ENCODE measurements around the gene PDXK.
A peak's percentile ranks its signal among the peaks of the same experiment; 100 is the strongest.

PDXK gene

GRCh38 chr21:43763901-43764523 lies 45.1 kb downstream of the PDXK start:
- no peak for DNase-seq (ENCODE audit: low spot score)

DNA sequence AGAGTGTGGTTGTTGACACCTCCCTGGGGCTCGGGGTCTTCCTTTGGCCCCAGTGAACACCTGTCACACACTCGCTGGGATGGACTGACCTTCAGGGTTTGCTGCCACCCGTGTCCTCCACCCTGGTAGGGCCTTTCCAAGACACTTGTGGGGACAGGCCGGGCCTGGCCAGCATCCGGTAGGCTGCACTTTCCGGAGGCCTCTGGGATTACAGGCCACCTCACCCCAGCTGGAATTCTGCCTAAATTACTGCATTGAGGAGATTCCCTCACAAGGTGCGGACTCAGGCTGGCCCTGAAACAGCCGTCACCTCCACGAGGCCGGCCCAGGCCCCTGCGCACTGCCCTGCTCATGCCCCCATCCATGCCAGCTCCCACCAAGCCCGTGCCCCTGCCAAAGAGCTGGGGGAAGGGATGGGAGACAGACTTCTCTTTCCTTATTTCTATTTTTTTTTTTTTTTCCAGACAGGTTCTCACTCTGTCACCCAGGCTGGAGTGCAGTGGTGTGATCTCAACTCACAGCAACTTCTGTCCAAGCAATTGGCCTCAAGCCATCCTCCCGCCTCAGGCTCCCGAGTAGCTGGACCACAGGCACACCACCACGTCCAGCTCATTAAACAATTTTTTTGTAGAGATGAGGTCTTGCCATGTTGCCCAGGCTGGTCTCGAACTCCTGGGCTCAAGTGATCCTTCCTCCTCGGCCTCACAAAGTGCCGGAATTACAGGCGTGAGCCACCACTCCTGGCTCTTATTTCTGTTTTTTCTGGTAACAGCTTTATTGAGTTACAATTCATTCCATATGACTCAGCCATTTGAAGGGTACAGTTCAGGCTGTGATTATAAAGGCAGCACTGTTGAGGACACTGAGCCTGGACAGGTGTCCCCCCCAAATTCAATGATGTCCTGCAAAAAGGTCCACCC lies 45.9 kb downstream of the PDXK start:
- DNase-seq (ENCODE audit: low spot score): no peak

- no peak for DNase-seq (ENCODE audit: low spot score)
These were observed 48.0 kb downstream of the PDXK start for GRCh38 chr21:43766734-43767497.

DNA sequence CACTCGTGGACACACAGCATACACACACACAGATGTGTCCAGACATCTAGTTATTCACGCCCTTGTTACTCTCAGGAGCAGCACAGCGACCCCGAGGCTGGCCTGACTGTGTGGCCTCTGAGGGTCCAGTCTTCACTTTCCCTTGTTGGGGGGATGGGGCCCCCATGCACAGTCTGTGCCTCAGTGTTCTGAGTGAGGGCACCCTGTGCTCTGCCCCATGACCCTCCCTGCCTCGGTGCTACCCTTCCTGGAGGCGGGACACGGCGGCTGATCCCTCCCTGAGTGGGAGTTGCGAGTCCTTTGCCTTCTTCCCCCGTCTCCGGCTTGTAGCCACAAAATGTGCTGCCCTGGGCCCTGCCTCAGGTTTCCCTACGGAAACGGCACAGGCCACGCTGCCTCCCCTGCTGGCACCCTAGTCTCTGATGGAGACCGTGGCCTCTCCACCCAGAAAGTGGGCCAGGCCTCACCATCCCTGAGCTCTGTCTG lies 48.6 kb downstream of the PDXK start:
- no peak for DNase-seq (ENCODE audit: low spot score)

GRCh38 chr21:43767984-43768867 lies 49.3 kb downstream of the PDXK start:
- no peak for DNase-seq (ENCODE audit: low spot score)

- DNase-seq (ENCODE audit: low spot score): no peak
These were observed 49.9 kb downstream of the PDXK start for GRCh38 chr21:43768868-43769167.

- no peak for DNase-seq (ENCODE audit: low spot score)
These were observed 50.5 kb downstream of the PDXK start for GRCh38 chr21:43769325-43769958.

GRCh38 chr21:43770066-43770655 lies 51.2 kb downstream of the PDXK start:
- DNase-seq (ENCODE audit: low spot score): no peak

- DNase-seq (ENCODE audit: low spot score): no peak
These were observed 52.3 kb downstream of the PDXK start for GRCh38 chr21:43771199-43771675.

DNA sequence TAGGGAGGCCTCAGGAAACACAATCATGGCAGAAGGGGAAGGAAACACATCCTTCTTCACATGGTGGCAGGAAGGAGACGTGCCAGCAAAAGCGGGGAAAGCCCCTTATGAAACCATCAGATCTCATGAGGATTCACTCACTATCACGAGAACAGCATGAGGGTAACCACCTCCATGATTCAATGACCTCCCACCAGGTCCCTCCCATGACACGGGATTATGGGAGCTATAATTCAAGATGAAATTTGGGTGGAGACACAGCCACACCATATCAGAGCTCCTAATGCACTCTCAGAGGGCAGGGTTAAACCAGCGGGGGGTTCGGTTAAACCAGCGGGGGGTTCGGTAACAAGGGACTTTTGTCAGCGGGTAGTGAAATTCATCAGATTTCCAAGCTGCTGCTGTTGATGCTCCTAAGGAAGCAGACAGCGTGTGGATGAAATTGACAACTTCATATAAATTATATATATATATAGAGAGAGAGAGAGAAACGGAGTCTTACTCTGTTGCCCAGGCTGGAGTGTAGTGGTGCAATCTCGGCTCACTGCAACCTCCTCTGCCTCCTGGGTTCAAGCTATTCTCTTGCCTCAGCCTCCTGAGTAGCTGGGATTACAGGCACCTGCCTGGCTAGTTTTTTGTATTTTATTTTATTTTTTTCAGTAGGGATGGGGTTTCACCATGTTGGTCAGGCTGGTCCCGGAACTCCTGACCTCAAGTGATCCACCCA lies 52.9 kb downstream of the PDXK start:
- DNase-seq (ENCODE audit: low spot score): no peak

DNA sequence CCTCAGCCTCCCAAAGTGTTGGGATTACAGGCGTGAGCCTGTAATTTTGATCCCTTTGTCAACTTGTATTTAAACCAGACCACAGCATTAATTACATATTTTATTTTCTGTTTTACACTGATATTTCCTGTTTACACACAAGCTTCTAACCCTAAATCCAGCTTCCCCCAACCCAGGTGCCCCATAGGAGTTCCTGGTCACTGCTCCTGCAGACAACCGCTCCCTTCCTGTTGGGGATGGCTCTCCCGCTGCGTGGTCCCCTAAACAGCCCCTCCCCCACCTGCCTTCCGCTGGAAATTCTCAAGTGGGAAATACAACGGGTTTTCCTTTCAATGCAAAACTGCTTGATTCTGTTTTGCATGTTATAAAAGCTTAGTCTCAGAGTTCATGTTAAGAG lies 53.5 kb downstream of the PDXK start:
- DNase-seq (ENCODE audit: low spot score): no peak

GRCh38 chr21:43774163-43774562 lies 55.2 kb downstream of the PDXK start:
- no peak for DNase-seq (ENCODE audit: low spot score)

- DNase-seq (ENCODE audit: low spot score): no peak
These were observed 56.3 kb downstream of the PDXK start for GRCh38 chr21:43775190-43775589.

- DNase-seq (ENCODE audit: low spot score): peak; percentile 61
These were observed 57.0 kb downstream of the PDXK start, which contains the start of gene CSTB for GRCh38 chr21:43775795-43776430. TSS of gene CSTB (minus strand) at chr21:43776308. CDS start at chr21:43776269, 39 bp downstream.

DNA sequence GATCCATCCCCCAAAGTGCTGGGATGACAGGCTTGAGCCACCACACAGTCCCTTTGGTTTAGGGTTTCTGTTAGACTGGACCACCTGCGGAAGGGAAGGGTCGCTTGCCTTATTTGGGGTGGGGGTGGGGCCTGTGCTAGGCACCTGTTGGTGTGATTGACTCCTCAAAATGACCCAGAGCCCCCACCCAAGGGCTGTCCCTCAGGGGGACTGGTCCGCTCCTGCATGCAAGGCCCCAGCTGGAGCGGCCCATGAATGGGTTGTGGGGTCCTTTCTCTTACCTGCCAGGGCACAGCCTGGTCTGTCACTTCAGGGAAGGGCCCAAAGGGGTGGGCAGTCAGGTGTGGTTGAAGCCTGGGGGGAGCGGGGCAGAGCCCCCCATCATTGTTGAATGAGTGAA lies 59.0 kb downstream of the PDXK start:
- no peak for DNase-seq (ENCODE audit: low spot score)

DNA sequence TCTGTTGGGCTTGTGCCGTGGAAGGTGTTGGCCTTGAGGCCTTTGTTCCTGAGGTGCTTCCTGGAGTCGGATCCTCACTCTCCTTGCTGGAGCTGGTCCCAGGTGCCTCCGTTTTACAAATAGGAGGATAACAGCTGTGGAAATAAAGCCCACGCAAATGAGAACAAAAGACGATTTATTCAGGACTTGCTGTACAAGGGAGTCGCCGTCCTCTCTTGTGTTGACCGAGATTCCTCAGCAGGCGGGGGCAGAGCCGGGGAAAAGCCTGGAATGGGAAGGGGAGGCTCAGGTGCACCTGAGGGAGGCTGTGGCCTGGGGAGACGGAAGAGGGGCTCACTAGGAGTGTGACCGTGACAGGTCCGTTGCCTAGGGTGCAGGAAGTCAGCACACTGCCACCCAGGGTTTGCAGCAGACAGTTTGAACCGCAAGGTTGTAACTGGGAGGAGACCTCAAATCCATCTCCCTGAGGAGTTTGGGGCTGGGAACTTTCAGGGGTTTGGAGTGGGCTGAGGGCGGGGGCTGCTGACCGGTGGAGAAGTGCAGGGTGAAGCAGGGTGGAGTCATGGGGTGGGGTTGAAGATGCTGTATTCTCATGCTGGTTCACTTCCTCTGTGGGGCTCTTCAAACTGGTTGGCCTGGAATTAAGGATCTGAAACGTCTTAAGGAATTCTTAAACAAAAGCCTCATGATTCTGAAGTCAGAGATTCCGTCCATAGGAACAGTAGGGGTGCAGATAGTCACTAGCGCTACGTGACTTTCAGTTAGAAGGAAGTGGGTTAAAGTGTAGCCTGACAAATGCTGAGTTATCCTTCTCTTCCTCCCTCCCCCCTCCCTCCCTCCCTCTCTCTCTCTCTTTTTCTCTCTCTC lies 59.8 kb downstream of the PDXK start:
- DNase-seq (ENCODE audit: low spot score): no peak

DNA sequence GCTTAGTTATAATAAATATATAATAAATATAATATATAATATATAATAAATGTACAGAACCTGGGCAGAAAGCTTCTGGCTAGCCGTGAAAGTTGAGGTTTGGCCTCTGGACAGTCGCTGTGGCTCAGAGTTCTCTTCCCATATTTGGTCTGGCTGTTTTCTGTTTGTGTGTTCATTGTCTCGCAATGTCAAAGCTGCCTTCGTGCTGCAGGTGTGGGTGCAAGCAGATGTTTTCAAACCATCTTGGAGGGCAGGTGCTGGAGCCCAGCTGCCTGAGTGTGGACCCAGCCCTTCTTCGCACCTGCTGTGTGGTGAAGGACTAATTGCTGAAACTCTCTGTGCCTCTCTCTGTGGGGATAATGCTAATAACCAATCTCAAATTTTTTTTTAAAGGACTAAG lies 60.7 kb downstream of the PDXK start:
- no peak for DNase-seq (ENCODE audit: low spot score)

DNA sequence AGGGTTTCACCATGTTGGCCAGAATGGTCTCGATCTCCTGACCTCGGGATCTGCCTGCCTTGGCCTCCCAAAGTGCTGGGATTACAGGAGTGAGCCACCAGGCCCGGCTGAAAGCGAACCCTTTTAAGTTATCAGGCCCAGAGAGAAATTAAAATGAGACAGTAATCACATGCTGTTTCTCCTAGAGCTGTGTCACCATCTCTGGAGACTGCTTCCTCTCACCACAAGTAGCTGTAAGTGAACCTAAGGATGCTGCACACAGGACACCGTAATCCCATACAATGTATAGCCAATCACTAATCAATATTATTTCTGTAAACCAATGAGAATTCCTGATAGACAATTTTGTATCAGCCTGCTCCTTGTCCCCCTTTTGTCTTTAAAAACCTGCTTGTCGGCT lies 62.9 kb downstream of the PDXK start:
- no peak for DNase-seq (ENCODE audit: low spot score)

Measured in pons (tissue), 1 donor.